ENCODE results near the gene SIRT3. TPM values are rescaled to one million over a fixed set of nuclear protein-coding genes. Genes with fewer than 3 reads are reported as not detected.
A peak's percentile ranks its signal among the peaks of the same experiment; 100 is the strongest.

The SIRT3 gene
- polyA plus RNA-seq, 4 donors = 15.9 to 46.7 (median 19.6) TPM

DNA sequence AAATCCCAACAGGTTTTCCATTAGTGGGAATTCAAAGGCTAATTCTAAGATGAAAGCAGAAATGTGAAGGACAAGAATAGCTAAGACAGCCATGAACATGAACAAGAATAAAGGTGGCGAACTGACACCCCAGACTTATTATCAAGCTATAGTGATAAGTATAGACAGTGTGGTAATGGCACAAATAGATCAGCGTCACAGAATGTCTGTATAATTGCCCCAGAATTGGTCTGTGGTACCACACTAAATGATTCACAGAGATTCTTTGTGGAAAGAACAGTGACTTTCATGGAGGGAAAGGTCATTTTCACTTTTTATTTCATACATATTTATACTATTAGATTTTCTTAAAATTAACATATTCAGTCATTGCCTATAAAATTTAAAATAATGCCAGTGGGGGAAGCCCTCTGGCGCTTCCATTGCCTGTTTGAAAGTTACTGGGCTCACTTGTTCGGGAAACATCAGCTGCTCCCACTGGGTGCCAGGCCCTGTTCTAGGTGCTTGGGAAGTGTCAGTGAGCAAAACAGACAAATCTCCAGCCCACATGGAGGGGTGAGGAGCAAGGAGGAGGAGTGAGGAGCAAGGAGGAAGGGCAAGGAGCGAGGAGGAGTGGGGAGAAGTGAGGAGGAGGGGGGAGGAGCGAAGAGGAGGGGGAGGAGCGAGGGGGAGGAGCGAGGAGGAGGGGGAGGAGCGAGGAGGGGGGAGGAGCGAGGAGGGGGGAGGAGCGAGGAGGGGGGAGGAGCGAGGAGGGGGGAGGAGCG, 30.7 kb upstream of the SIRT3 start:
- WGBS, 3 donors = 60 to 79% (median 69%) methylated on average over 4 of the region's 13 CpGs
- DNase-seq (peak in 1 of 2 donors; percentile 67), FAIRE-seq (no peak)
- Histone ChIP-seq H3K9me3 (ENCODE audit: control insufficient read depth in 2 of 2, insufficient read depth in 1 of 2, low read depth in 1 of 2, low read length in 1 of 2) (peaks cover 0 to 6% of the 10 kb centered on the region in 2 donors), H3K4me1 (ENCODE audit: control insufficient read depth in 3 of 3, insufficient read depth in 2 of 3, low read depth in 1 of 3, low read length in 2 of 3) (peaks cover 3 to 15% (median 4%) of the 10 kb centered on the region in 3 donors), H3K27ac (ENCODE audit: low read depth in 1 of 3, low read length in 2 of 3) (peak overlapping the region in 1 of 3 donors; percentile 4), H3K36me3 (ENCODE audit: control insufficient read depth in 3 of 3, insufficient read depth in 2 of 3, low read depth in 1 of 3, low read length in 3 of 3) (peaks cover 0 to 2% (median 0%) of the 10 kb centered on the region in 3 donors), H3K4me3 (ENCODE audit: low read depth in 1 of 3, low read length in 3 of 3) (no peak overlapping the region), H3K27me3 (ENCODE audit: control insufficient read depth in 3 of 3, insufficient read depth in 3 of 3, low read length in 3 of 3) (no peaks in the 10 kb centered on the region)

DNA sequence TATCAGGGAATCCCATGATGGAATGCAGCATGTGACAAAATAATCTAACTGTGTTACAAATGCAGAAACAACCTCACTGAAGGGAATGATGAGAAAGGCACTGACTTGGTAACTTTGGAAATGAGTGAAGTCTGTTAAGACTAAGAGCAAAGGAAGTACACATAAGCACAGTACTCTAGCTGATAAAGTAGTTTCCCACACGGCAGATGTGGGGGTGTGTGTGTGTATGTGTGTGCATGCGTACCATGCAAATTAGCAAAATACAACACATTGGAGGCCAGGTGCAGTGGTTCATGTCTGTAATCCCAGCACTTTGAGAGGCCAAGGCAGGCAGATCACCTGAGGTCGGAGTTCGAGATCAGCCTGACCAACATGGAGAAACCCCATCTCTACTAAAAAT, 25.5 kb upstream of the SIRT3 start:
- H3K27me3 ChIP-seq (ENCODE audit: control insufficient read depth in 3 of 3, insufficient read depth in 3 of 3, low read length in 3 of 3) = no peaks in the 10 kb centered on the region
- H3K27ac ChIP-seq (ENCODE audit: low read depth in 1 of 3, low read length in 2 of 3) = no peak overlapping the region
- H3K9me3 ChIP-seq (ENCODE audit: control insufficient read depth in 2 of 2, insufficient read depth in 1 of 2, low read depth in 1 of 2, low read length in 1 of 2) = peaks cover 0 to 13% of the 10 kb centered on the region in 2 donors
- FAIRE-seq (no peak), DNase-seq (no peak)
- 85 to 96% (median 93%) methylated on average over 4 of the region's 4 CpGs for WGBS, 3 donors
- H3K4me3 ChIP-seq (ENCODE audit: low read depth in 1 of 3, low read length in 3 of 3) = no peak overlapping the region
- no peaks in the 10 kb centered on the region for H3K36me3 ChIP-seq (ENCODE audit: control insufficient read depth in 3 of 3, insufficient read depth in 2 of 3, low read depth in 1 of 3, low read length in 3 of 3)
- H3K4me1 ChIP-seq (ENCODE audit: control insufficient read depth in 3 of 3, insufficient read depth in 2 of 3, low read depth in 1 of 3, low read length in 2 of 3) = peaks cover 0 to 5% (median 0%) of the 10 kb centered on the region in 3 donors

DNA sequence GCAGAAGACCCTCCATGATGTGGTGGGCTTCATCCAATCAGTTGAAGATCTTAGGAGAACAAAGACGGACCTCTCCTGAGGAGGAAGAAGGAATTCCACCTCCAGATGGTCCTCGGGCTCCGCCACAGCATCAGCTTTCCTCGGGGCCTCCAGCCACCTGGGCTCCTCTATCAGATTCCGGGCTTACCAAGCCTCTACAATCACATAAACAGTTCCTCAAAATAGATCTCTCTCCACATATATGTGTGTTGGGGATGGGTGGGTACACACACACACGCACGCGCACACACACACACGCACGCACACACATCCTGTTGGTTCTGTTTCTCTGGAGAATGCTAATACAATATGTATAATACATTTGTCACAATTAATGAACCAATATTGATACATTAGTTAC, 23.3 kb upstream of the SIRT3 start:
- no peaks in the 10 kb centered on the region for H3K36me3 ChIP-seq (ENCODE audit: control insufficient read depth in 3 of 3, insufficient read depth in 2 of 3, low read depth in 1 of 3, low read length in 3 of 3)
- H3K4me1 ChIP-seq (ENCODE audit: control insufficient read depth in 3 of 3, insufficient read depth in 2 of 3, low read depth in 1 of 3, low read length in 2 of 3) = peaks cover 0 to 5% (median 0%) of the 10 kb centered on the region in 3 donors
- H3K27me3 ChIP-seq (ENCODE audit: control insufficient read depth in 3 of 3, insufficient read depth in 3 of 3, low read length in 3 of 3) = no peaks in the 10 kb centered on the region
- 74 to 83% (median 75%) methylated on average over 10 of the region's 10 CpGs for WGBS, 3 donors
- H3K27ac ChIP-seq (ENCODE audit: low read depth in 1 of 3, low read length in 2 of 3) = no peak overlapping the region
- no peak for FAIRE-seq
- H3K9me3 ChIP-seq (ENCODE audit: control insufficient read depth in 2 of 2, insufficient read depth in 1 of 2, low read depth in 1 of 2, low read length in 1 of 2) = peaks cover 0 to 7% of the 10 kb centered on the region in 2 donors
- H3K4me3 ChIP-seq (ENCODE audit: low read depth in 1 of 3, low read length in 3 of 3) = no peak overlapping the region
- no peak for DNase-seq

GRCh38 chr11:257766-258493, 21.8 kb upstream of the SIRT3 start:
- no peak for FAIRE-seq
- no peak overlapping the region for H3K27ac ChIP-seq (ENCODE audit: low read depth in 1 of 3, low read length in 2 of 3)
- H3K4me3 ChIP-seq (ENCODE audit: low read depth in 1 of 3, low read length in 3 of 3) = no peak overlapping the region
- peaks cover under 1 to 11% (median 2%) of the 10 kb centered on the region in 3 donors for H3K36me3 ChIP-seq (ENCODE audit: control insufficient read depth in 3 of 3, insufficient read depth in 2 of 3, low read depth in 1 of 3, low read length in 3 of 3)
- no peaks in the 10 kb centered on the region for H3K27me3 ChIP-seq (ENCODE audit: control insufficient read depth in 3 of 3, insufficient read depth in 3 of 3, low read length in 3 of 3)
- no peak for DNase-seq
- peaks cover 0 to 7% of the 10 kb centered on the region in 2 donors for H3K9me3 ChIP-seq (ENCODE audit: control insufficient read depth in 2 of 2, insufficient read depth in 1 of 2, low read depth in 1 of 2, low read length in 1 of 2)
- WGBS, 3 donors = 67 to 80% (median 72%) methylated on average over 15 of the region's 15 CpGs
- H3K4me1 ChIP-seq (ENCODE audit: control insufficient read depth in 3 of 3, insufficient read depth in 2 of 3, low read depth in 1 of 3, low read length in 2 of 3) = peaks cover 0 to 5% (median 0%) of the 10 kb centered on the region in 3 donors

DNA sequence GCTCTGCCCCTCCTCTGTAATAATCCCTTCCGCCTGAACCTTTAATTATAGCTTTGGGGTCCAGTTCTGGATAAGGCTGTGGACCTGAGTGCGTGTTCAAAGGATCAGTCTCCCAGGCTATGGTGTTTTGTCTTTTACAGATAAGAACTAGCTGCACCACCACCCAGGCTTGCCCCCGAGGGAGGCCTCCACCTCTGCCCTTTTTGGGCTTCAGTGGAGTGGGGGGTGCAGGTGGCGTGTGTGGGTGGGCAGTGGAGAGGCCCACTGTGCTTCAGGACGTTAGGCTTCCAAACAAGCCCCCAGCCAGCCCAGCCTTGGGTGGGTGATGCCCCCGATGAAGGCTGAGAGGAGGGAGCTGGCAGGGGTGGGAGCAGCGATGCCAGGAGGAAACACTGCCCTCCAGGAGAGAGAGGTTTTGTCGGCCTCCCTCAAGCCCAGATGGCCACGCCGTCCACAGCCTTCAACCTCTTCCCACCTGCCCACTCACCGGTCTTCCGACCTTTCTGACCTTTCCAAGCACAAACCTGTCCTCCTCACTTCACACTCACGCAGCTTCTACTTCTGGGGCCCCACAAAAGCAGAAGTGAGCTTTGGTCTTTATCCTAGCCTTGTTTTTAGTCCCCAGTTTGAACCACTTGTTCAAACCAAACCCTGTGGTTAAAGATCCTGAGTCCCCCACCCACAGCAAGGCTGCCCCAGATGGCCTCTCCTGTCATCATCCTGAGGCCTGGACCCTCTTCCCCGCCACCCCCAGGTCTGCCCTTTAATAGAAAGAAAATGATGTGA, 21.0 kb upstream of the SIRT3 start:
- 80 to 88% (median 82%) methylated on average over 13 to 14 of the region's 14 CpGs for WGBS, 3 donors
- H3K27ac ChIP-seq (ENCODE audit: low read depth in 1 of 3, low read length in 2 of 3) = no peak overlapping the region
- no peak for FAIRE-seq

GRCh38 chr11:255816-256215, 19.7 kb upstream of the SIRT3 start:
- Histone ChIP-seq H3K27ac (ENCODE audit: low read depth in 1 of 3, low read length in 2 of 3) (no peak overlapping the region), H3K4me1 (ENCODE audit: control insufficient read depth in 3 of 3, insufficient read depth in 2 of 3, low read depth in 1 of 3, low read length in 2 of 3) (peaks cover 0 to 5% (median 0%) of the 10 kb centered on the region in 3 donors), H3K4me3 (ENCODE audit: low read depth in 1 of 3, low read length in 3 of 3) (no peak overlapping the region), H3K36me3 (ENCODE audit: control insufficient read depth in 3 of 3, insufficient read depth in 2 of 3, low read depth in 1 of 3, low read length in 3 of 3) (peaks cover 2 to 29% (median 8%) of the 10 kb centered on the region in 3 donors), H3K27me3 (ENCODE audit: control insufficient read depth in 3 of 3, insufficient read depth in 3 of 3, low read length in 3 of 3) (no peaks in the 10 kb centered on the region), H3K9me3 (ENCODE audit: control insufficient read depth in 2 of 2, insufficient read depth in 1 of 2, low read depth in 1 of 2, low read length in 1 of 2) (no peaks in the 10 kb centered on the region)
- FAIRE-seq (no peak), DNase-seq (no peak)
- WGBS, 3 donors = 95 to 98% (median 97%) methylated on average over 2 of the region's 2 CpGs

More for the DNA sequence above, 21.0 kb upstream of the SIRT3 start:
- H3K27me3 ChIP-seq (ENCODE audit: control insufficient read depth in 3 of 3, insufficient read depth in 3 of 3, low read length in 3 of 3) = no peaks in the 10 kb centered on the region
- H3K4me1 ChIP-seq (ENCODE audit: control insufficient read depth in 3 of 3, insufficient read depth in 2 of 3, low read depth in 1 of 3, low read length in 2 of 3) = peaks cover 0 to 5% (median 0%) of the 10 kb centered on the region in 3 donors
- H3K4me3 ChIP-seq (ENCODE audit: low read depth in 1 of 3, low read length in 3 of 3) = no peak overlapping the region
- H3K36me3 ChIP-seq (ENCODE audit: control insufficient read depth in 3 of 3, insufficient read depth in 2 of 3, low read depth in 1 of 3, low read length in 3 of 3) = peaks cover 2 to 19% (median 2%) of the 10 kb centered on the region in 3 donors
- H3K9me3 ChIP-seq (ENCODE audit: control insufficient read depth in 2 of 2, insufficient read depth in 1 of 2, low read depth in 1 of 2, low read length in 1 of 2) = peaks cover 0 to 7% of the 10 kb centered on the region in 2 donors
- DNase-seq = no peak

DNA sequence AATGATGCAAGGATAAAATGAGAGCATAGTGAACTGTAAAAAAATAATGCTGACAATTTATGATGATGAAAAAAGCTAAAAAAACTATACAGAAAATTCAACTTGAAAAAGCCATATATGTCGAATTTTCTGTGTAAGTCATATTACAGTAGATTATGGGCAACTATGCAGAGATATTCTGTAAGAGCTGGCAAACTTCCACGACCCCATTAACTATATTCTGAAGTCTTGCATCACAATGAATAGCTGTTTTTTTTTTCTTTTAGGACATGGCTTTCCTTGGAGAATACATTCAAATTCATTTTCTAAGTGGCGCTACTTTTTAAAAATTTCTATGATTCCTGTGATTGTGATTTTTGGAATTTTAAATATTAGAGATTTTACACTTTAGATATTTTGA, 19.0 kb upstream of the SIRT3 start:
- no peak for DNase-seq
- FAIRE-seq = no peak
- H3K4me3 ChIP-seq (ENCODE audit: low read depth in 1 of 3, low read length in 3 of 3) = no peak overlapping the region
- H3K27me3 ChIP-seq (ENCODE audit: control insufficient read depth in 3 of 3, insufficient read depth in 3 of 3, low read length in 3 of 3) = no peaks in the 10 kb centered on the region
- H3K4me1 ChIP-seq (ENCODE audit: control insufficient read depth in 3 of 3, insufficient read depth in 2 of 3, low read depth in 1 of 3, low read length in 2 of 3) = peaks cover 0 to 5% (median 0%) of the 10 kb centered on the region in 3 donors
- peaks cover 2 to 33% (median 8%) of the 10 kb centered on the region in 3 donors for H3K36me3 ChIP-seq (ENCODE audit: control insufficient read depth in 3 of 3, insufficient read depth in 2 of 3, low read depth in 1 of 3, low read length in 3 of 3)
- no peaks in the 10 kb centered on the region for H3K9me3 ChIP-seq (ENCODE audit: control insufficient read depth in 2 of 2, insufficient read depth in 1 of 2, low read depth in 1 of 2, low read length in 1 of 2)
- 62 to 74% (median 65%) methylated on average over 3 of the region's 3 CpGs for WGBS, 3 donors
- no peak overlapping the region for H3K27ac ChIP-seq (ENCODE audit: low read depth in 1 of 3, low read length in 2 of 3)

GRCh38 chr11:253886-254270, 17.7 kb upstream of the SIRT3 start:
- Histone ChIP-seq H3K27me3 (ENCODE audit: control insufficient read depth in 3 of 3, insufficient read depth in 3 of 3, low read length in 3 of 3) (no peaks in the 10 kb centered on the region), H3K36me3 (ENCODE audit: control insufficient read depth in 3 of 3, insufficient read depth in 2 of 3, low read depth in 1 of 3, low read length in 3 of 3) (peaks cover 7 to 39% (median 12%) of the 10 kb centered on the region in 3 donors), H3K4me1 (ENCODE audit: control insufficient read depth in 3 of 3, insufficient read depth in 2 of 3, low read depth in 1 of 3, low read length in 2 of 3) (peaks cover 0 to 5% (median 0%) of the 10 kb centered on the region in 3 donors), H3K4me3 (ENCODE audit: low read depth in 1 of 3, low read length in 3 of 3) (no peak overlapping the region), H3K27ac (ENCODE audit: low read depth in 1 of 3, low read length in 2 of 3) (no peak overlapping the region), H3K9me3 (ENCODE audit: control insufficient read depth in 2 of 2, insufficient read depth in 1 of 2, low read depth in 1 of 2, low read length in 1 of 2) (no peaks in the 10 kb centered on the region)
- 90 to 94% (median 91%) methylated on average over 5 of the region's 5 CpGs for WGBS, 3 donors
- FAIRE-seq (no peak), DNase-seq (no peak)
